Keratinocyte (primary cell): ENCODE measurements around the gene ZNF668.

ENCODE experiments used
- CTCF ChIP-seq, 3 experiments: IDR thresholded peaks in 1 of 3; conservative IDR thresholded peaks in 1 of 3; optimal IDR thresholded peaks in 1 of 3; 2 replicates in 2 of 3; 3 replicates in 1 of 3; pipeline versions ENCODE3 to v1.5.1; 2011; ENCODE audit warnings: low read length in 3 of 3, mild to moderate bottlenecking in 3 of 3, moderate library complexity in 2 of 3, control low read depth in 1 of 3, inconsistent platforms in 1 of 3; ENCODE audit not compliant: insufficient read depth in 2 of 3; ENCODE audit errors: extremely low read depth in 1 of 3
- EZH2 ChIP-seq: IDR thresholded peaks from one replicate; pipeline ENCODE4 v1.6.1; 2012; ENCODE audit warnings: inconsistent platforms, mild to moderate bottlenecking, low read length, moderate library complexity

GRCh38 chr16:31076319-31076718 lies 2.3 kb upstream of the ZNF668 start:
- TF ChIP-seq CTCF (optimal IDR thresholded peaks at IDR 0.05 in 1 of 3, IDR thresholded peaks at IDR 0.05 in 1 of 3, conservative IDR thresholded peaks at IDR 0.05 in 1 of 3; ENCODE audit: extremely low read depth in 1 of 3, insufficient read depth in 2 of 3, low read length in 3 of 3) (no peak), EZH2 (no peak)
